ENCODE measurements around the gene PROS1. TPM values are rescaled to one million over a fixed set of nuclear protein-coding genes. Genes with fewer than 3 reads are reported as not detected.

The PROS1 gene
- polyA plus RNA-seq, 1 of the 3 experiments (the other 2 are of a cell fraction), result 9.1 TPM

- no peaks in the 10 kb centered on the region for H3K79me2 ChIP-seq (ENCODE audit: insufficient read depth)
- no peaks in the 10 kb centered on the region for H3K36me3 ChIP-seq (replicated peaks in 1 of 2; ENCODE audit: control insufficient read depth in 1 of 2, insufficient read depth in 2 of 2, low read length in 1 of 2)
- CTCF ChIA-PET, result no interaction called here
- no peaks in the 10 kb centered on the region for H3K9me2 ChIP-seq
- POLR2A ChIA-PET, result no interaction called here
- H3K27ac ChIP-seq (ENCODE audit: low read depth in 2 of 2, low read length in 1 of 2), result no peak overlapping the region
- H3K9me3 ChIP-seq, result no peaks in the 10 kb centered on the region
- no peaks in the 10 kb centered on the region for H3F3A ChIP-seq (replicated peaks; ENCODE audit: insufficient read depth)
- H2AFZ ChIP-seq (ENCODE audit: low read depth), result no peak overlapping the region
- 62% methylated on average over 2 of the region's 2 CpGs for WGBS (ENCODE audit: low lambda C conversion rate)
- no peaks in the 10 kb centered on the region for H3K4me1 ChIP-seq (ENCODE audit: control insufficient read depth in 1 of 2, insufficient read depth in 2 of 2, low read depth in 1 of 2, low read length in 1 of 2)
- TF ChIP-seq CTCF (IDR thresholded peaks at IDR 0.05), result no peak
- no peak for TF ChIP-seq TAF1 (IDR thresholded peaks at IDR 0.05; ENCODE audit: borderline replicate concordance, low read depth, low read length)
- no peak for TF ChIP-seq CHD2 (IDR thresholded peaks at IDR 0.05; ENCODE audit: low read length, partially characterized antibody)
- no peak for TF ChIP-seq USF2 (IDR thresholded peaks at IDR 0.05; ENCODE audit: borderline replicate concordance, low read depth, low read length)
- no peak for TF ChIP-seq JUND (IDR thresholded peaks at IDR 0.05)
- no peak for TF ChIP-seq GATA2 (CRISPR knock-in tag; IDR thresholded peaks at IDR 0.05)
- TF ChIP-seq TEAD4 (IDR thresholded peaks at IDR 0.05; ENCODE audit: borderline replicate concordance, insufficient read depth), result no peak
- no peak for TF ChIP-seq GABPA (IDR thresholded peaks at IDR 0.05; ENCODE audit: low read depth)
- no peak for TF ChIP-seq RXRA (IDR thresholded peaks at IDR 0.05; ENCODE audit: borderline replicate concordance, low read depth)
- TF ChIP-seq SIN3A (IDR thresholded peaks at IDR 0.05; ENCODE audit: borderline replicate concordance, low read depth, low read length), result no peak
- TF ChIP-seq RFX5 (IDR thresholded peaks at IDR 0.05; ENCODE audit: low read length), result no peak
- TF ChIP-seq TCF12 (IDR thresholded peaks at IDR 0.05), result no peak
- H3K27me3 ChIP-seq (ENCODE audit: insufficient read depth), result no peaks in the 10 kb centered on the region
- H3K4me2 ChIP-seq, result no peak overlapping the region
- H3K4me3 ChIP-seq (ENCODE audit: low read depth in 2 of 2, low read length in 1 of 2), result no peak overlapping the region
- no peak overlapping the region for H3K9ac ChIP-seq
- DNase-seq, result no peak
- H4K20me1 ChIP-seq (ENCODE audit: insufficient read depth), result no peaks in the 10 kb centered on the region
Measured at GRCh38 chr3:93911206-93911605, 62.5 kb downstream of the PROS1 start.

- H3K36me3 ChIP-seq (replicated peaks in 1 of 2; ENCODE audit: control insufficient read depth in 1 of 2, insufficient read depth in 2 of 2, low read length in 1 of 2), result no peaks in the 10 kb centered on the region
- H2AFZ ChIP-seq (ENCODE audit: low read depth), result no peak overlapping the region
- H3K4me1 ChIP-seq (ENCODE audit: control insufficient read depth in 1 of 2, insufficient read depth in 2 of 2, low read depth in 1 of 2, low read length in 1 of 2), result no peaks in the 10 kb centered on the region
- ChIA-PET POLR2A (no interaction called here), CTCF (no interaction called here)
- DNase-seq, result no peak
- no peak overlapping the region for H3K9ac ChIP-seq
- H3K9me3 ChIP-seq, result no peaks in the 10 kb centered on the region
- no peak overlapping the region for H3K4me2 ChIP-seq
- no peak overlapping the region for H3K27ac ChIP-seq (ENCODE audit: low read depth in 2 of 2, low read length in 1 of 2)
- no peaks in the 10 kb centered on the region for H3K9me2 ChIP-seq
- no peaks in the 10 kb centered on the region for H3F3A ChIP-seq (replicated peaks; ENCODE audit: insufficient read depth)
- H3K4me3 ChIP-seq (ENCODE audit: low read depth in 2 of 2, low read length in 1 of 2), result no peak overlapping the region
- H3K79me2 ChIP-seq (ENCODE audit: insufficient read depth), result no peaks in the 10 kb centered on the region
- no peaks in the 10 kb centered on the region for H4K20me1 ChIP-seq (ENCODE audit: insufficient read depth)
- H3K27me3 ChIP-seq (ENCODE audit: insufficient read depth), result no peaks in the 10 kb centered on the region
- TF ChIP-seq GATA2 (CRISPR knock-in tag; IDR thresholded peaks at IDR 0.05), result no peak
- no peak for TF ChIP-seq ZBTB33 (IDR thresholded peaks at IDR 0.05; ENCODE audit: borderline replicate concordance, low read depth)
- no peak for TF ChIP-seq RXRA (IDR thresholded peaks at IDR 0.05; ENCODE audit: borderline replicate concordance, low read depth)
- TF ChIP-seq EP300 (IDR thresholded peaks at IDR 0.05; ENCODE audit: borderline replicate concordance in 1 of 2, low read depth in 1 of 2, low read length in 1 of 2), result no peak
- TF ChIP-seq IRF3 (IDR thresholded peaks at IDR 0.05; ENCODE audit: low read depth, low read length), result no peak
- no peak for TF ChIP-seq CTCF (IDR thresholded peaks at IDR 0.05)
- no peak for TF ChIP-seq MXI1 (IDR thresholded peaks at IDR 0.05; ENCODE audit: low read depth, low read length)
- TF ChIP-seq SIN3A (IDR thresholded peaks at IDR 0.05; ENCODE audit: borderline replicate concordance, low read depth, low read length), result no peak
- no peak for TF ChIP-seq MAX (IDR thresholded peaks at IDR 0.05; ENCODE audit: low read depth)
- TF ChIP-seq FOXJ3 (CRISPR knock-in tag; IDR thresholded peaks at IDR 0.05), result no peak
- no peak for TF ChIP-seq FOXM1 (IDR thresholded peaks at IDR 0.05; ENCODE audit: low read depth)
- TF ChIP-seq TAF1 (IDR thresholded peaks at IDR 0.05; ENCODE audit: borderline replicate concordance, low read depth, low read length), result no peak
- no peak for TF ChIP-seq YY1 (IDR thresholded peaks at IDR 0.05; ENCODE audit: low read depth)
Measured at GRCh38 chr3:93910097-93910496, 63.6 kb downstream of the PROS1 start.
